HG03342 (cell line): ENCODE measurements around the gene TMEM31.
A peak's percentile ranks its signal among the peaks of the same experiment; 100 is the strongest.

Experiments used
- ATAC-seq: cut with Tn5 transposase; IDR thresholded peaks from one replicate; pipeline ENCODE4 v1.9.1; 2021; ENCODE audit warnings: mild to moderate bottlenecking, moderate library complexity; ENCODE audit not compliant: unreplicated experiment

The TMEM31 gene

GRCh38 chrX:103710609-103711008 lies at the start of gene TMEM31:
TMEM31 (plus strand) TSS chrX:103710909; CDS start chrX:103712259, 1,350 bp downstream.
- ATAC-seq, result no peak

- no peak for ATAC-seq
These were observed 46.5 kb upstream of the TMEM31 start for GRCh38 chrX:103663981-103664762.

GRCh38 chrX:103666202-103667107 lies 44.3 kb upstream of the TMEM31 start:
- no peak for ATAC-seq

GRCh38 chrX:103669745-103670144 lies 41.0 kb upstream of the TMEM31 start:
- no peak for ATAC-seq

GRCh38 chrX:103674531-103675454 lies 35.9 kb upstream of the TMEM31 start:
- no peak for ATAC-seq

GRCh38 chrX:103678199-103678993 lies 32.3 kb upstream of the TMEM31 start:
- no peak for ATAC-seq

GRCh38 chrX:103681443-103681842 lies 29.3 kb upstream of the TMEM31 start:
- no peak for ATAC-seq

- no peak for ATAC-seq
These were observed 25.3 kb upstream of the TMEM31 start for GRCh38 chrX:103685396-103685795.

GRCh38 chrX:103686199-103687072 lies 24.3 kb upstream of the TMEM31 start, which contains the start of gene MORF4L2:
MORF4L2 (minus strand) TSS chrX:103686699; CDS start chrX:103677027, 9,672 bp downstream.
- ATAC-seq, result peak; percentile 91

- ATAC-seq, result peak; percentile 45
These were observed 23.5 kb upstream of the TMEM31 start for GRCh38 chrX:103687073-103687695.

GRCh38 chrX:103687696-103688201 lies 23.0 kb upstream of the TMEM31 start:
- no peak for ATAC-seq

GRCh38 chrX:103688946-103689345 lies 21.8 kb upstream of the TMEM31 start:
- ATAC-seq, result no peak

- no peak for ATAC-seq
These were observed 19.6 kb upstream of the TMEM31 start for GRCh38 chrX:103691059-103691458.

GRCh38 chrX:103697687-103698086 lies 13.0 kb upstream of the TMEM31 start:
- ATAC-seq, result no peak

- ATAC-seq, result no peak
These were observed 11.5 kb upstream of the TMEM31 start for GRCh38 chrX:103699243-103699642.

GRCh38 chrX:103704863-103705262 lies 5.8 kb upstream of the TMEM31 start:
- ATAC-seq, result no peak

GRCh38 chrX:103716962-103717361 lies 6.3 kb downstream of the TMEM31 start:
- no peak for ATAC-seq

GRCh38 chrX:103718120-103718519 lies 7.4 kb downstream of the TMEM31 start:
- no peak for ATAC-seq
